GM10248 (cell line): ENCODE data around the gene GALNT13.

Source experiments
- CTCF ChIA-PET: fragments of 300-600 bp; sonication (Branson Sonifier 250); formaldehyde crosslinking; extraction: SDS; loops from one replicate; lab custom pipeline; 2021; ENCODE audit warnings: antibody characterized with exemption; lab: Yijun Ruan, JAX
- POLR2A ChIA-PET: fragments of 350-650 bp; sonication (Branson Sonifier 250); formaldehyde crosslinking; extraction: SDS; loops from one replicate; lab custom pipeline; 2020; ENCODE audit warnings: antibody characterized with exemption; lab: Yijun Ruan, JAX
- DNase-seq: peaks from one replicate; pipeline ENCODE4 v3.0.0; 2012; ENCODE audit errors: extremely low spot score
- CTCF ChIP-seq: IDR thresholded peaks from 2 replicates; pipeline ENCODE4 v1.5.1; 2012; ENCODE audit warnings: mild to moderate bottlenecking, low read depth; ENCODE audit errors: extremely low read depth, missing control alignments, control extremely low read depth

Gene GALNT13

GRCh38 chr2:154484338-154485099 is 612.8 kb downstream of the GALNT13 start:
- TF ChIP-seq CTCF = no peak
- ChIA-PET CTCF (no interaction called here), POLR2A (no interaction called here)
- DNase-seq = no peak

GRCh38 chr2:154488801-154489200 is 617.1 kb downstream of the GALNT13 start:
- POLR2A ChIA-PET = no interaction called here
- CTCF ChIA-PET = interaction anchor here (1.1 kb wide), 1 partner anchor 27 kb away, joined by 3 read pairs; no protein-coding TSS in a partner anchor
- no peak for TF ChIP-seq CTCF
- DNase-seq = no peak

GRCh38 chr2:154489266-154489858 is 617.6 kb downstream of the GALNT13 start:
- POLR2A ChIA-PET = no interaction called here
- no peak for TF ChIP-seq CTCF
- CTCF ChIA-PET = interaction anchor here (1.1 kb wide), 1 partner anchor 27 kb away, joined by 3 read pairs; no protein-coding TSS in a partner anchor
- no peak for DNase-seq

GRCh38 chr2:154490530-154490929 is 618.8 kb downstream of the GALNT13 start:
- ChIA-PET CTCF (interaction anchor here (1.0 kb wide), 1 partner anchor 10 kb away, joined by 4 read pairs; no protein-coding TSS in a partner anchor), POLR2A (no interaction called here)
- no peak for DNase-seq
- TF ChIP-seq CTCF = no peak

- ChIA-PET CTCF (interaction anchor here (1.5 kb wide), 1 partner anchor 12 kb away, joined by 6 read pairs; no protein-coding TSS in a partner anchor), POLR2A (no interaction called here)
- DNase-seq = no peak
- TF ChIP-seq CTCF = no peak
Measured at GRCh38 chr2:154495455-154495868, 623.7 kb downstream of the GALNT13 start.

- CTCF ChIA-PET = interaction anchor here (1.5 kb wide), 1 partner anchor 10 kb away, joined by 6 read pairs; no protein-coding TSS in a partner anchor
- TF ChIP-seq CTCF = no peak
- POLR2A ChIA-PET = no interaction called here
- no peak for DNase-seq
Measured at GRCh38 chr2:154497019-154497418, 625.3 kb downstream of the GALNT13 start.
